HL-60/S4 treated with retinoic acid at 250 ng/mL for 4 days and 3 days (cell line): ENCODE results near the gene PPM1A.

ENCODE experiments used
- in situ Hi-C: fragments of 300-500 bp; cut with MboI; formaldehyde crosslinking; loops from 2 replicates; pipeline ENCODE4 v1.7.0; 2022; ENCODE audit warnings: low sequenced_read_pairs

PPM1A gene

DNA sequence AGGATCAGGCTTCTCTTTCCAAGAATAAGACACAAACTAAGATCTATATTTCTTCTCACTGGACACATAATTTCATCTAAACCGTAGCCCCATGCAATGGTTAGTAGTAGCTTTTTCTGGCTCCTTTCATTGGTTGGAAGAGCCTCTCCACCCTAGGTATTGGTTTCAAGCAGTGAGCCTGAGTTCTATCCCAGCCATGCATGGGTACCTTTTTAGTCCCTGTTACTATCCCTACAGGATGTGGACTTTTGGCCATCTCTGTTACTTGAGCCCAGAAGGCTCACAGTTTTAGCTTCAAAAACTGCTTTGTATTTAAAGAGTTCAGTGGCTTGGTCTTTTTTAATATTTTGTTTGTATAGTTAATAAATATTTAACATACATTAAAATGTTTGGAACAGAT is 16.1 kb downstream of the PPM1A start:
- in situ Hi-C loops, result no loop called here

DNA sequence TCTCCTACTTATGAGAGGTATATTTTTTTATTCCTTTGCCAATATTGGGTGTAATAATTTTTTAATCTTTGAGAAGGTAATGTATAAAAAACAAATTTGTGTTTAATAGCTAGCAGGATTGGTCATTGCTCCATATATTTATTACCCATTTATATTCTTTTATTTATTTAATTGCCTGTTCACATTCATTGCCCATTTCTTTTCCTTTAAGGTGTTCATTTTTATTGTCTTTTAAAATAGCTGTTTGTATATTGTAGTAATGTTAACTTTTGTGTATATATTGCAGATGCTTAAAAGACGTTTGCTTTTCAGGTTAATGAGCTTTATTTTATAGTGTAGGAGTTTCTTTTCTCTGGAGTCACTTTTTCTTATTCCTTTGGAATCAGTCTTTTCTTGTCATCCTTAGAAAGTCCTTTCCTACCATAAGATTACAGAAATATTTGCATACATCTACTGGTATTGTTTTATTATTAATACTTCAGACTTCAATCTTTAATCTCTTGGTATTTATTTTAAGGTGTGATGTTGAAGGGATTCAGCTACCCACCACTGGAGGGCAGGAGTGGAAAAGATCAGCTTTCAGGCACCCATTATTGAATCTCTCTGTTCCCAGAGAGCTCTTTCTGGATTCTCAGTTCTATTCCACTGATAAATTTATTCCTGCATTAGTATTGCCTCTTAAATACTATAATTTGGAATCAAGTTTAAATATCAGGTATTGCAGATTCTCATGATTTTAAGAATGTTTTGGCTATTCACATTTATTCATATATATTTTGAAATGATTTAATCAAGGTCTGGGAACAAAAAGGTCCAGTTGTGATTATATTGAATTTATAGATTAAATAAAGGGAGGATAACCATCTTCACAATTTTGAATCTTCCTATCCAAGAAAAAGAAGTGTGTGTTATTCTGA is 17.3 kb downstream of the PPM1A start:
- in situ Hi-C loops, result no loop called here

DNA sequence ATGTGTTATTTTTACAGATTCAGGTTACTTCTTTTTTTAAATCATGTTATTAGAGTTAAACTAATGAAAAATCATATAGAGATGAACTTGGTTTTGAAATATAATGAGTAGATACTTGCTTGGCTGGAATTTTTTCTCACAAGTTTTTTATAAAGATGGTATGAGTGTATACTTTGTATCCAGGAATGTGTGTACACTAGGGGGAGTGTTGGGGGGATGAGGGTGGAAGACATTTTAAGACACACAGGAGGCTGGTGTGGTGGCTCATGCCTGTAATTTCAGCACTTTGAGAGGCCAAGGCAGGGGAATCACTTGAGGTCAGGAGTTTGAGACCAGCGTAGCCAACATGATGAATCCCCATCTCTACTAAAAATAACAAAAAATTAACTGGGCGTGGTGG is 23.2 kb downstream of the PPM1A start:
- in situ Hi-C loops, result no loop called here

DNA sequence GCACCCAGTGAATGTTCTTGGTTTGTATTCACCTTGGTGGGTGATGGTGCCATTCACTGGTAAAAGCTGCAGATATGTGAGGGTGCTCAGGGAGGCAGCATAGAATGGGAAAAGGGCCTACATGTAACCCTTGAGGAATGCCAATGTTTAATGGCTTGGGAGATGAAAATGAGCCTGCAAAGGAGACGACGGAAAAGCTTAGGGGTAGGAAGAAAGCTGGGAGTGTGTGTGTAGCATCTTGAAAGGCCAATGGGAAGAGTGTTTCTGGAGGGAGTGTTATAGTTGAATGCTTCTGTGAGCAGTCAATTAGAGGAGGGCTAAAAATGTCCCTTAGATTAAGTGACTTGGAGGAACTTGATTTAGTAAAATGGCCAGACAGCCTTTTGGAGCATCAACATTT is 24.9 kb downstream of the PPM1A start:
- in situ Hi-C loops, result no loop called here

DNA sequence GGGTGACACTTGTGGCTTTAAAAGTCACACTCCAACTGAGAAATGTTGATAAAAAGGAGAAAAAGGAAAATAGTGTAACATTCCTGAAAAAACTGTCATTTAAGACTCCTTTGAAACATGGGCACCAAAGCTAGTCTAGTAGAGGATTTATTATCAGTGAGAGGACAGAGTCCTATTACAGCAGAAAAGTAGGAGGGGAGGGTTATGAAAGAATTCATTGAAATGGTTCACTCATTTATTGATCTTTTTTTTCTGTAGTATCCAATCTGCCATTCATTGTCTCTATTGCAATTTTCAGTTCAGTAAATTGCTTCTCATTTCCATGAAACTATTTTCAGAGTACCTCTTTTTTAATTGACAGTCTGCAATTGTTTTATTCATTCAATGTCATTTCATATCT is 25.4 kb downstream of the PPM1A start:
- in situ Hi-C loops, result no loop called here

DNA sequence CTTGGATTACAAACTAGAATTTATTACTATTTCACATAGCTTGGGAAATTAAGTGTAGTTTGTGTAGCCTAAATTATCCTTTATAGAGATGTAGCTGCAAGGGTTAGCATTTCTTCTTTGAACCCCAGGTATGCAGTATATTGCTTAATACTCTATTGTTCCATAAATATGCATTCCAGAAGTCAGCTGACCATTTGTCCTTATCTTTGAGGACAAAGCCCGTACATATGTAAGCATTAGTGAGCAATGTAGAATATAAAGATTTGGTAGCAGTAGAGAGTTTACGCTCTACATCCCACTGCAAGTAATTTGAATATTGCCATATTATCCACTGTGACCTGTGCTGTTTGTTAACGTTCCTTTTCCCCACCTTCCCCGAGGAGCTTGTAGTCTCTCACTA is 26.9 kb downstream of the PPM1A start:
- in situ Hi-C loops, result no loop called here

DNA sequence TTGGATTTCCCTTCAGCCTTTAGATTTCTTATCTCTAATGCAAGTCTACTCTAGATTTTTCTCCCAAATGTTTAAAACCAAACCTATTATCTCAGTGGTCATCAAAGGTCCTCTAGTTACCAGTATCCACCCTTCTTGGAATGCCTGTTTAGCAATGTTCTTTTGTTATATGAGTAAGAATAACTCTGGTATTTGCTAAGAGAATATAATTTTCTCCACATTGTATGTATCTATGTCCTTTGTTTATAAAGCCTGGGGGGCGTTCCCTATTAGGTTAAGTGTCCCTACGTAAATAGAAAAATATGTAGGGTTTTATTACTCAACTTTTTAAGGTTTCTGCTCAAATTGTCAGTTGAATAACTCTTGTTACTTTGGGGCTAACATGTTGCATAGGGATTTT is 27.3 kb downstream of the PPM1A start:
- in situ Hi-C loops, result no loop called here

DNA sequence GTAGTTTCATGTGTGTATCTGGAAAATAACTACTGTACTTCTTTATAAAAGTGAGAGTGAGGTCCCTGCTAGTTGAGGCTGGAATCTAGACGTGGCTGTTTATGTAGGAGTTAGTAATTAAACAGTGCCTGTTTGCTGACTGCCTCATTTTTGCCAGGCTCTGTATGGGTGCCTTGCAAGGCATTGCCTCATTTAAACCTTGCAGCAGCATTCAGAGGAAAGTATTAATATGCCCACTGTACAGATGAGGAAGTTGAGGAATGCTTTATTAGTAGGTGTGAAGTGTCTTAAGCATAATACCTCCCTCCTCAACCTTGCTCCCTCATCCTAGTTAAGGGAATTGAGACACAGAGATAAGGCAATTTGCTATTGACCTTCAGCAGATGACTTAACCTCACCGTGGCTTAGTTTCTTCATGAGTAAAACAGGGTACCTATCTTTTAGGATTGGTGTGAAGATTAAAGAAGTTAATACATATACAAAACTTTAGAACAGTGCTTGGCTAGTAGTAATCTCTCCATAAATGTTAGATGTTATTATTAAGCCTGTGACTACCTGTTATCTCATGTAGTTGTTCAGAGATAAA is 28.7 kb downstream of the PPM1A start:
- in situ Hi-C loops, result no loop called here

DNA sequence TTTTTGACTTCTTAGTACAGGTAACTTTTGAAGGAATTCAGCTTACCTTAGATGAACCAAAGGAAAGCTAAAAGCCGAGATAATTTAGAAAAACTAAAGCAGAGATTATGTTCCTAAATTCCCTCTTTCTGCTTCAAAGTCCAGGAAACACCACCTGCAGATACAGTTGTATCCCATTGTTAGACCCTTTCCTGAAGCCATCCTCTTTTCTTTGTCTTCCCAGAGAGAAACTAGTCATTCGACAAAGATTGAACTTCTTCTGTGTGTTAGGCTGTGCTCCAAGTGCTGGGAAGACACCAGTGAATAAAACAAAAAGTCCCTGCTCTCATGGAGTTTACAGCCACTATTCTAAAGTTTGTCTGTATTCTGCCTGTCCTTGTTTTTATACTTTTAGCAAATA is 29.3 kb downstream of the PPM1A start:
- in situ Hi-C loops, result no loop called here

DNA sequence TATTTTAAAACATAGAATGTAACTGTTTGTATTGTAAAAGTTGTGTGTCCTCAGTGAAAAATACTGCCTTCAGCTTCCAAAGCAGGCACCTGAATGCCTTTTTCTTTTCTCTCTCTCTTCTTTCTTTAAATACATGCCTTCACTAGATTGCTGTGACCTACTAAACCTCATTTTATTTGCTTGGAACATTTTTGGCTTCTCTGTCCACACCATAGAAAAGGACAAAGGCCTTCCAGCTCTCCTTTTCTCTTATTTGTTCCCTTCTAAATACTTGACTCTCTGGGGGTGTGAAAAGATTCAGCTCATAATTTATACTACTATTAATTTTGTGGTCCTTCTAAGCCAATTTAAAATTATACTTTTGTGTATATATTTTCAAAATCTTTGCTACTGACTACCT is 38.4 kb downstream of the PPM1A start:
- in situ Hi-C loops, result no loop called here

DNA sequence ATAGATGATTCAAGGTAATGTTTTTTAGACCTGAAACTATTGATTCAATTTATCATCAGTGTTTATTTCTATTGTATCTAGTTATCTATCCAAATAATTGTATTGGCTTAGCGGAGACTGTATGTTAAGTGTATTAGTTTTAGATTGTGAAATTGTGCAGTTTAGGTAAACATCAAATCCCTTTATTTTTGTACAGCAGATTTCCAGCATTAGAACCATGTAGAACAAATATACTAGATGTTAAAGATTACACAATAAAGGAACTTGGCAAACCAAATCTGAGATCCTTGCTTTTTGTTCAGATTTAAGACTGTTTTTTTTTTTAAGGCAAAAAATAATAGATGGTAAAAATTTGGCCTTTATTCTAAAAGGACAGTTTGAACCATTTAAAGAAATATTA is 39.3 kb downstream of the PPM1A start:
- in situ Hi-C loops, result no loop called here

DNA sequence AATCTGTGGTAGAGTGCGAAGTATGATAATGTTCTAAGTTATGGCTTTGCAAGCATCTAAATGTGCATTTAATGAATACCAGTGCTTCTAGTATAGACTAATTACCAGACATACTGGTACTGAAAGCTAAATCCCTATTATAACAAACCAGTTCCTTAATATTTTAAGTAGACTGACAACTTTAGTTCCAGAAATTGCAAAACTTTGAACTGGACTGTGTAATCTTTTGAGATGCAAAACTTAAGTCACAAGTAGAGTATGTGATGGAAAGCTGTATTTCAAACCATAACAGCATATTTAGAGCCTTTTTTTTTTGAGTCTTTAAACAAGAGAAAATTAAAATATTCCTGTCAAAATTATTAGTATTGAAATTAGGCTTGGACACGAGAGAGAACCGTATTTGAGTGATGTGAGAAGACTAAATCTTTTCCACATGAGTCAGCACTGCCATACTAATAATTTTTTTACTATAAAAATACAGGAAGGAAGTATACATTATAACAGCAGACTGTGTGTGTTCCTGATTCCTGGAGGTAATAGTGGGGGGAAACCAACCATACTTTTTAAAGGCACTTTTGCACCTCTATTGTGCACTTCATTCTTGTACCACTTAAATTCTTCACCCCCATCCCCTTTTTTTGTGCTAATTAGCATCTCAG is 45.5 kb downstream of the PPM1A start:
- in situ Hi-C loops, result no loop called here

DNA sequence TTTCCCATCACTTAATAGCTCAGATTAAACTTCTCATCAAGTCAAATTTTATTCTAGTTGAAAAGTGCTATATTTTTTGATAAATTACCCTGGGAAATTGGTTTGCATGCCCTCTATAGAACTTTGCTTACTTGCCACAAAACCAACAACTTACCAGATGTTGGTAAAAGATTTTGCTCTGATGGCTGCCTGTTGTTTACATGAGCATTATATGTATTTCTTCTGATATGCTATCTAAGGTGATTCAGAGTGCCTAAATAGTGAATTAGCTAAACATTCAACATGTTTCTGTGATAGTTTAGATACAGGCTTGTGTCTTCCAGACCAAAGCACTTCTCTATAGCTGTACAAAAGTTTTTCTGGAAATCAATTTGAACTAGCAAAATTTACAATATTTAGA is 51.0 kb downstream of the PPM1A start:
- in situ Hi-C loops, result no loop called here

DNA sequence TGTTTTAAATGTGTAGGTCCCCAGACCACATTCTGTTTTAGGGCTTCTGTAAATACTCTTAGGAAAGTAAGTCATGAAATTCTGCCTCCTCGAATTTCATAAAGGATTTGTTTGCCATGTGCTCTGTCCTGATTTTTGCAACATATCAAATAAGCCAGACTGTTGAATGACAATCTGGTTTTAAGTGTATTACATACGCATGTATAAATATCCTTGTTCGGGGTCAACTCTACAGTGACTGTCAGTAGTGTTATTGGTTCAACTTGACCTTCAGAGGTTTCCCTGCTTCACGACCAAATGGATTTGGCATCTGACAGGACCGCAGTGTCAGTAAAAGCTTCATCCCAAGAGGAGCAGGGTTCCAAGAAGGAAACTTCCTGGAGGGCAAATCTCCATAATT is 52.7 kb downstream of the PPM1A start:
- in situ Hi-C loops, result no loop called here

DNA sequence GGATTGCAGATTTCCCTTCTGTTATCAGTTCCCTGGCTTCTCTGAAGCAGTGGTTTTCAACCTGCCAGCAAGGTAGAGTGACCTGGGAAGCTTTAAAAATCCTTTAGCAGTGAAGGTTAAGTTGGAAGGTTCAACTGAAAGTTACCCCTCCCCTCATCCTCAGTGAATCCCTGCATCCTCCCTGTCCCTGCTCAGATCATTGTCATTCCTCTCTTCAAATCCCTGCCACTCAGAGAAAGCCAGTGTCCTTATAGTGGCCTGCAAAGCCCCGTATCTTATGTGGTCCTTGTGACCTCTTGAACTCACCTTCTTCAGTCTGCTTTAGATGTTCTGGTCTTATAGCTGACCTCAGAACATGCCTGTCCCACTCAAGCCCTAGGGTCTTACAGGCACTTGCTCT is 53.6 kb downstream of the PPM1A start:
- in situ Hi-C loops, result no loop called here

DNA sequence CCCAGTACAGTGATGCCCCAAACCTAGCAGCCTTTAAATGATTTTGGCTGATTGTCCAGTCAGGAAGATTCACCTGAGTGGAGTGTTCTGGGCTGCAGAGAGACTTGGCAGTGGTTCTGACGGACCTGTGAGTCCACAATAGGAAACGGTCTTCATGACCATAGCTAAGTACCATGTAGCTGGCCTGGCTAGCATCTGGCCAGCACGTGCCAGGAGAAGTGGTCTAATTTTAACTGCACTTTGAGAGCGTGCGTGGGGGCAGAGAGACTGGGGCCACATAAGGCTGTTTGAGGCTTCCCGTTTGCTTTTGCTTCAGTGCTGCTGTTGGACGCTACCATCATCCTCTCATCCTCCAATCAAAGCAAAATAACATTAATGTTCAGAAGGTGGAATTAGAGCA is 54.7 kb downstream of the PPM1A start:
- in situ Hi-C loops, result no loop called here

DNA sequence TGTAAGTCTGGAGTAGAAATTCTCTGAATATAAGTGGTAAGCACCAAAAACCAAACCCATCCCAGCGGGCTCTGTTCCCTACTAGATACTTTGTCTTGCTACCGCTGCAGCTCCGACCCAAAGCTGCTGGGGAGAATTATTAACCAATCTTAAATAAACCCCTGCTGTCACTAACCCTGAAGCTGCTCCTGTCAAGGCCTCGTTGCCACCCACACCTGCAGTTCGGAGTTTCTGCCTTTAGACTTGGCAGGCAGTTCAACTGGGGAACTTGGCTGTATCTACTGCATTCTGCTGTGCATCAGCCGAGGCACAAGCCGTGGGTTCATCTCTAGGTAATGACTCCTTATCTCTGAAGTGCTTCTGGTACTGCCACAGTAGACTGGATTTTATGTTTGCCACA is 55.5 kb downstream of the PPM1A start:
- in situ Hi-C loops, result no loop called here

DNA sequence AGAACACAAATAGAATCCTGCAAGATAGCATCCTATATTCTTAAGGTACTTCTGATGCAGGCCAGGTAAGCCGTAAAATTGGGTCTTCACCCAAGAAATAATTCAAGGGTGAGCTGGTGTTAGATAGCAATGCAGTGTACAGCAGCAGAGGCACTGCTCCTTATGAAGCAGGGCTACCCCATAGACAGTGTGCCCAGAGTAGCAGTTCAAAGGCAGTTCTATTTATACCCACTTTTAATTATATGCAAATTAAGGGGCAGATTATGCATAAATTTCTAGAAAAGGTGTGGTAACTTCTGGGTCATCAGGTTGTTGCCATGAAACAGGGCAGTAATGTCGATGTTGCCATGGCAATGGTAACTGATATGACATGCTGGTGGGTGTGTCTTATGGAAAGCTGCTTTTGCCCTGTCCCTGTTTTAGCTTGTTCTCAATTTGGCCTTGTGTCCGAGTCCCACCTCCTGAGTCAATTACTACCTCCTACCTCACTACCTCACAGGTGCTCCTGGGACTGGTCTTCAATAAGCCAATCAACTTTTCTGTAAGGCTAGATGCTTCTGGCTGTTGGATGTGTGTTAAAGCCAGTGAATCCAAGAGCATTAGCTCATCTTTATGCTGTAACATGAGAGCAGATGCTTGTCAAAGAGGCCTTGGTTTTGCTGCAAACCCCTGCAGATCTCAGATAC is 61.0 kb downstream of the PPM1A start:
- in situ Hi-C loops, result no loop called here

DNA sequence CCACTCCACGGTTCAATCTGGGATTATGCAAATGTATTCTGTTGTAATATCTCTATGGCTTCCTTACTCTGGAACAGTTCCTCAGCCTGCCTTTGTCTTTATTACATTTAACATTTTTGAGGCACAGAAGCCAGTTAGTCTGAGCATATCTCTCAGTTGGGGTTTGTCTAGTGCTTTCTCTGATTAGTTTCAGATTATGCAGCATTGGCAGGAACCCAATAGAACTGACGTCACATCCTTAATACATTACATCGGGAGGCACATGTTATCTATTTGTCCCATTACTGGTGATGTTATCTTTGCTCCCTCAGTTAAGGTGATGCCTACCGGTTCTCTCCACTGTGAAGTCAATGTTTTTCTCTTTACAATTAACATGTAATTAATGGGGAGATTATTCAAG is 62.4 kb downstream of the PPM1A start:
- in situ Hi-C loops, result no loop called here

DNA sequence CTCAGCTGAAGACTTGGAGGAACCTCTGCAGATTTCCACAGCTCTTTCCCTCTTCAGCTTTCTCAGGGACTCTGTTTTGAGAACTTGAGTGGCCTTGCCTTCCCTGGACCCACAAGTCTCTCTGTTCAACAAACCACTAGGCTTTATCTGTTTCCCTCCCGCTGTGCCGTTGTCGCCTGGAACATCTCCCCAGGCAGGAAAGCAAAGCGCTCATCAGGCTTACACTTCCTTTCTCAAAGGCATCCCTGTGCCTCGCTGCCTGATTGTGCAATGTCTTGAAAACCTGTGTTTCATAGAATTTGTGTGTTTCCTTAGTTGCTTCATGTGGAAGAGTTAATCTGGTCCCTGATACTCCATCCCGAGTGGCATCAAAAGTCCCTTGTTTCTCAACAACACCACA is 64.1 kb downstream of the PPM1A start:
- in situ Hi-C loops, result no loop called here

DNA sequence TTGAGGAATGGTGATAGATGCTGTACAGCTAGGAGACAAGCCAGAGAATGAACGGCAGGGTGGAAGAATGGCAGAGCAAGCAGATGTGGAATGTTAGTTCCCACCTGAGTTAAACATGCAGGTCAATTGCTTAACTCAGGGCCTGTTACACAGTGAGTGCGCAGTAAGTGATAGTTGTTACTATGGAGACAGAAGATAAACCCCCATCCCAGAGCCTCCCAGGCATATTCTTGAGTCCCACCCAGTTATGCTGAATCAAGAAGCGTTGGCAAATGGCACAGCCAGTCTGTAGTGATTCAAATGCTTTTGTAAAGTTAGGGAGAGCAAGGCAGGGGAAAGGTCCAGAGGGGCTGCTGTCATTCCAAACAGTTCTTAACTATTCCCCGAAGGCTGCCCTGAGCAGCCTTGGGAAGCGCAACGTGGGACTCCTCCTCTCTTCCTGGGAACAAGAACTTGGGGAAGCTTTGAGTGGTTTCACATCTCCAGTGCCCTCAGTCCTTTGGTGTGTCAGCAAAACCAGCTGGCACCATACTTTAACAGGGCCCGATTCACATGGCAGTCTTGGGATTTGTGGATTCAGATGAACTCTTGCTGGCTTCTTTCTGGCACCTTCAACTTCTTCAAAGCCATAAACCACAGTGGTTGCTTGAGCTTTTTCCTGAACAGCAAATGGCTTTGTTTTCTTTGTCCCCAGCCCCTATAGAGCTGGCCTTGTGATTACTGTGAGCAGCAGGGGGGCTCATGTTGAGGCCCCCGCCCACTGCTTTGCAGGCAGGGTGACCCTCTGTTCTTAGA is 66.4 kb downstream of the PPM1A start:
- in situ Hi-C loops, result no loop called here
